ENCODE measurements around the gene DHDH.
"Not testable (repeated sequence)": the region's sequence is repeated elsewhere in the genome, so short reads cannot be mapped to it uniquely, and the experiment has no call there.

DNA sequence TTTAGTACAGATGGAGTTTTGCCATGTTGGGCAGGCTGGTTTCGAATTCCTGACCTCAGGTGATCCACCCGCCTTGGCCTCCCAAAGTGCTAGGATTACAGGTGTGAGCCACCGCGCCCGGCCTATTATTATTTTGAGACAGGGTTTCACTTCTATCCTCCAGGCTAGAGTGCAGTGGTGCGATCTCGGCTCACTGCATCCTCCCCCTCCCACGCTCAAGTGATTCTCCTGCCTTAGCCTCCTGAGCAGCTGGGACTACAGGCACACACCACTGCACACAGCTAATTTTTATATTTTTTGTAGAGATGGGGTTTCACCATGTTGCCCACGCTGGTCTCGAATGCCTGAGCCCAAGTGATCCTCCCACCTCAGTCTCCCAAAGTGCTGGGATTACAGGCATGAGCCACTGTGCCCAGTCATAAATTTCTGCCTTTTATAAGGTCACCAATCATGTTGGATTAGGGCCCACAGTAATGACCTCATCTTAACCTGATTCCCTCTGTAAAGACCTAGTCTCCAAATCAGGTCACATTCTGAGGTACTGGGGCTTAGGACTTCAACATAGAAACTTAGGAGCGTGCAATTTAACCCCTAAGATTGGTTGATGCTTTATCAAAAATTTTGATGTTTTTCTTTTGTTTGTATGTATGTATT lies 23.9 kb upstream of the DHDH start:
- TF ChIP-seq, protein P1, sequence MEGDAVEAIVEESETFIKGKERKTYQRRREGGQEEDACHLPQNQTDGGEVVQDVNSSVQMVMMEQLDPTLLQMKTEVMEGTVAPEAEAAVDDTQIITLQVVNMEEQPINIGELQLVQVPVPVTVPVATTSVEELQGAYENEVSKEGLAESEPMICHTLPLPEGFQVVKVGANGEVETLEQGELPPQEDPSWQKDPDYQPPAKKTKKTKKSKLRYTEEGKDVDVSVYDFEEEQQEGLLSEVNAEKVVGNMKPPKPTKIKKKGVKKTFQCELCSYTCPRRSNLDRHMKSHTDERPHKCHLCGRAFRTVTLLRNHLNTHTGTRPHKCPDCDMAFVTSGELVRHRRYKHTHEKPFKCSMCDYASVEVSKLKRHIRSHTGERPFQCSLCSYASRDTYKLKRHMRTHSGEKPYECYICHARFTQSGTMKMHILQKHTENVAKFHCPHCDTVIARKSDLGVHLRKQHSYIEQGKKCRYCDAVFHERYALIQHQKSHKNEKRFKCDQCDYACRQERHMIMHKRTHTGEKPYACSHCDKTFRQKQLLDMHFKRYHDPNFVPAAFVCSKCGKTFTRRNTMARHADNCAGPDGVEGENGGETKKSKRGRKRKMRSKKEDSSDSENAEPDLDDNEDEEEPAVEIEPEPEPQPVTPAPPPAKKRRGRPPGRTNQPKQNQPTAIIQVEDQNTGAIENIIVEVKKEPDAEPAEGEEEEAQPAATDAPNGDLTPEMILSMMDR (IDR thresholded peaks at IDR 0.05) = not testable (repeated sequence)
- not testable (repeated sequence) for TF ChIP-seq POLR2A (IDR thresholded peaks at IDR 0.05)
